ENCODE data around the gene CDH9. TPM values are rescaled to one million over a fixed set of nuclear protein-coding genes. Genes with fewer than 3 reads are reported as not detected.

The CDH9 gene
- total RNA-seq, 2 experiments from 2014 or later, result not detected

- no peaks in the 10 kb centered on the region for H3K27me3 Mint-ChIP-seq
- no peaks in the 10 kb centered on the region for H3K4me1 Mint-ChIP-seq
- ChIA-PET POLR2A (no interaction called here), CTCF (no interaction called here)
- no peak for DNase-seq
- H3K27ac Mint-ChIP-seq, result no peak overlapping the region
- H3K4me3 Mint-ChIP-seq, result no peak overlapping the region
- H3K9me3 Mint-ChIP-seq, result peaks cover 16% of the 10 kb centered on the region
- no peaks in the 10 kb centered on the region for H3K36me3 Mint-ChIP-seq (ENCODE audit: low read depth)
Observed at GRCh38 chr5:27010646-27011045, 27.7 kb downstream of the CDH9 start.

GRCh38 chr5:27009540-27009915 is 28.9 kb downstream of the CDH9 start:
- Mint-ChIP-seq H3K4me3 (no peak overlapping the region), H3K4me1 (no peaks in the 10 kb centered on the region)
- POLR2A ChIA-PET, result no interaction called here

GRCh38 chr5:27008604-27009539 is 29.5 kb downstream of the CDH9 start:
- no peak overlapping the region for H3K4me3 Mint-ChIP-seq
- H3K27ac Mint-ChIP-seq, result no peak overlapping the region
- ChIA-PET CTCF (no interaction called here), POLR2A (no interaction called here)
- no peaks in the 10 kb centered on the region for H3K27me3 Mint-ChIP-seq
- H3K9me3 Mint-ChIP-seq, result peaks cover 16% of the 10 kb centered on the region
- DNase-seq, result no peak
- H3K36me3 Mint-ChIP-seq (ENCODE audit: low read depth), result no peaks in the 10 kb centered on the region
- H3K4me1 Mint-ChIP-seq, result no peaks in the 10 kb centered on the region

More at GRCh38 chr5:27009540-27009915, 28.9 kb downstream of the CDH9 start:
- no peaks in the 10 kb centered on the region for H3K36me3 Mint-ChIP-seq (ENCODE audit: low read depth)
- CTCF ChIA-PET, result no interaction called here
- DNase-seq, result no peak
- peaks cover 17% of the 10 kb centered on the region for H3K9me3 Mint-ChIP-seq
- no peaks in the 10 kb centered on the region for H3K27me3 Mint-ChIP-seq
- H3K27ac Mint-ChIP-seq, result no peak overlapping the region

- Mint-ChIP-seq H3K36me3 (ENCODE audit: low read depth) (no peaks in the 10 kb centered on the region), H3K27ac (no peak overlapping the region), H3K9me3 (peaks cover 12% of the 10 kb centered on the region), H3K4me3 (no peak overlapping the region), H3K27me3 (no peaks in the 10 kb centered on the region), H3K4me1 (no peaks in the 10 kb centered on the region)
- CTCF ChIA-PET, result no interaction called here
- DNase-seq, result no peak
- POLR2A ChIA-PET, result no interaction called here
Observed at GRCh38 chr5:27007121-27007520, 31.3 kb downstream of the CDH9 start.

- ChIA-PET CTCF (no interaction called here), POLR2A (no interaction called here)
- Mint-ChIP-seq H3K27ac (no peak overlapping the region), H3K9me3 (peaks cover 18% of the 10 kb centered on the region), H3K4me1 (no peaks in the 10 kb centered on the region), H3K4me3 (no peak overlapping the region), H3K36me3 (ENCODE audit: low read depth) (no peaks in the 10 kb centered on the region), H3K27me3 (no peaks in the 10 kb centered on the region)
- no peak for DNase-seq
Observed at GRCh38 chr5:26986985-26987384, 51.4 kb downstream of the CDH9 start.

- Mint-ChIP-seq H3K4me3 (no peak overlapping the region), H3K36me3 (ENCODE audit: low read depth) (no peaks in the 10 kb centered on the region), H3K9me3 (peaks cover 6% of the 10 kb centered on the region), H3K4me1 (no peaks in the 10 kb centered on the region), H3K27me3 (no peaks in the 10 kb centered on the region), H3K27ac (no peak overlapping the region)
- CTCF ChIA-PET, result no interaction called here
- DNase-seq, result no peak
- POLR2A ChIA-PET, result no interaction called here
Observed at GRCh38 chr5:26981750-26982149, 56.6 kb downstream of the CDH9 start.

GRCh38 chr5:26959290-26959689 is 79.1 kb downstream of the CDH9 start:
- POLR2A ChIA-PET, result no interaction called here
- Mint-ChIP-seq H3K9me3 (peaks cover 16% of the 10 kb centered on the region), H3K4me1 (no peaks in the 10 kb centered on the region), H3K36me3 (ENCODE audit: low read depth) (no peaks in the 10 kb centered on the region), H3K27me3 (no peaks in the 10 kb centered on the region), H3K27ac (no peak overlapping the region), H3K4me3 (no peak overlapping the region)
- CTCF ChIA-PET, result no interaction called here
- no peak for DNase-seq

- DNase-seq, result no peak
- Mint-ChIP-seq H3K4me1 (no peaks in the 10 kb centered on the region), H3K27ac (no peak overlapping the region), H3K27me3 (no peaks in the 10 kb centered on the region), H3K4me3 (no peak overlapping the region), H3K9me3 (peaks cover 9% of the 10 kb centered on the region), H3K36me3 (ENCODE audit: low read depth) (no peaks in the 10 kb centered on the region)
- ChIA-PET POLR2A (no interaction called here), CTCF (no interaction called here)
Observed at GRCh38 chr5:26955161-26955560, 83.2 kb downstream of the CDH9 start.

GRCh38 chr5:26948921-26949320 is 89.5 kb downstream of the CDH9 start:
- CTCF ChIA-PET, result no interaction called here

GRCh38 chr5:26945901-26946300 is 92.5 kb downstream of the CDH9 start:
- no peaks in the 10 kb centered on the region for H3K36me3 Mint-ChIP-seq (ENCODE audit: low read depth)
- CTCF ChIA-PET, result no interaction called here
- peaks cover 4% of the 10 kb centered on the region for H3K9me3 Mint-ChIP-seq
- no peaks in the 10 kb centered on the region for H3K4me1 Mint-ChIP-seq
- H3K27me3 Mint-ChIP-seq, result no peaks in the 10 kb centered on the region
- DNase-seq, result no peak
- no peak overlapping the region for H3K27ac Mint-ChIP-seq
- H3K4me3 Mint-ChIP-seq, result no peak overlapping the region
- POLR2A ChIA-PET, result no interaction called here

More at GRCh38 chr5:26948921-26949320, 89.5 kb downstream of the CDH9 start:
- H3K36me3 Mint-ChIP-seq (ENCODE audit: low read depth), result no peaks in the 10 kb centered on the region
- no peak overlapping the region for H3K27ac Mint-ChIP-seq
- no peak for DNase-seq
- H3K9me3 Mint-ChIP-seq, result peaks cover 2% of the 10 kb centered on the region
- POLR2A ChIA-PET, result no interaction called here
- H3K4me3 Mint-ChIP-seq, result no peak overlapping the region
- H3K4me1 Mint-ChIP-seq, result no peaks in the 10 kb centered on the region
- H3K27me3 Mint-ChIP-seq, result no peaks in the 10 kb centered on the region

GRCh38 chr5:26942481-26942880 is 95.9 kb downstream of the CDH9 start:
- H3K36me3 Mint-ChIP-seq (ENCODE audit: low read depth), result no peaks in the 10 kb centered on the region
- no peak overlapping the region for H3K27ac Mint-ChIP-seq
- CTCF ChIA-PET, result no interaction called here
- POLR2A ChIA-PET, result no interaction called here
- DNase-seq, result no peak
- H3K4me1 Mint-ChIP-seq, result no peaks in the 10 kb centered on the region
- no peak overlapping the region for H3K4me3 Mint-ChIP-seq
- no peaks in the 10 kb centered on the region for H3K27me3 Mint-ChIP-seq
- peaks cover 2% of the 10 kb centered on the region for H3K9me3 Mint-ChIP-seq

GRCh38 chr5:26940994-26941393 is 97.4 kb downstream of the CDH9 start:
- H3K4me3 Mint-ChIP-seq, result no peak overlapping the region
- POLR2A ChIA-PET, result no interaction called here
- CTCF ChIA-PET, result no interaction called here
- no peak for DNase-seq
- H3K9me3 Mint-ChIP-seq, result peaks cover 2% of the 10 kb centered on the region
- no peak overlapping the region for H3K27ac Mint-ChIP-seq
- no peaks in the 10 kb centered on the region for H3K27me3 Mint-ChIP-seq
- no peaks in the 10 kb centered on the region for H3K36me3 Mint-ChIP-seq (ENCODE audit: low read depth)
- no peaks in the 10 kb centered on the region for H3K4me1 Mint-ChIP-seq

GRCh38 chr5:26932238-26932637 is 106.1 kb downstream of the CDH9 start:
- POLR2A ChIA-PET, result no interaction called here
- no peak for DNase-seq
- CTCF ChIA-PET, result no interaction called here
- H3K4me3 Mint-ChIP-seq, result no peak overlapping the region
- peaks cover 21% of the 10 kb centered on the region for H3K9me3 Mint-ChIP-seq
- no peaks in the 10 kb centered on the region for H3K4me1 Mint-ChIP-seq
- H3K27me3 Mint-ChIP-seq, result no peaks in the 10 kb centered on the region
- H3K36me3 Mint-ChIP-seq (ENCODE audit: low read depth), result no peaks in the 10 kb centered on the region
- H3K27ac Mint-ChIP-seq, result no peak overlapping the region

- Mint-ChIP-seq H3K4me1 (no peaks in the 10 kb centered on the region), H3K4me3 (no peak overlapping the region), H3K27ac (no peak overlapping the region), H3K9me3 (peaks cover 13% of the 10 kb centered on the region), H3K27me3 (no peaks in the 10 kb centered on the region), H3K36me3 (ENCODE audit: low read depth) (no peaks in the 10 kb centered on the region)
- ChIA-PET CTCF (no interaction called here), POLR2A (no interaction called here)
- no peak for DNase-seq
Observed at GRCh38 chr5:26921439-26921838, 116.9 kb downstream of the CDH9 start.

Measured in activated CD4-positive, alpha-beta memory T cell treated with anti-CD3 and anti-CD28 coated beads, Interleukin-2, amount 10 ng/mL, durations not matched to agents 7 days and 5 days (primary cell).